ENCODE results near the gene SAFB.
"Not testable (repeated sequence)": the region's sequence is repeated elsewhere in the genome, so short reads cannot be mapped to it uniquely, and the experiment has no call there.

Gene SAFB

DNA sequence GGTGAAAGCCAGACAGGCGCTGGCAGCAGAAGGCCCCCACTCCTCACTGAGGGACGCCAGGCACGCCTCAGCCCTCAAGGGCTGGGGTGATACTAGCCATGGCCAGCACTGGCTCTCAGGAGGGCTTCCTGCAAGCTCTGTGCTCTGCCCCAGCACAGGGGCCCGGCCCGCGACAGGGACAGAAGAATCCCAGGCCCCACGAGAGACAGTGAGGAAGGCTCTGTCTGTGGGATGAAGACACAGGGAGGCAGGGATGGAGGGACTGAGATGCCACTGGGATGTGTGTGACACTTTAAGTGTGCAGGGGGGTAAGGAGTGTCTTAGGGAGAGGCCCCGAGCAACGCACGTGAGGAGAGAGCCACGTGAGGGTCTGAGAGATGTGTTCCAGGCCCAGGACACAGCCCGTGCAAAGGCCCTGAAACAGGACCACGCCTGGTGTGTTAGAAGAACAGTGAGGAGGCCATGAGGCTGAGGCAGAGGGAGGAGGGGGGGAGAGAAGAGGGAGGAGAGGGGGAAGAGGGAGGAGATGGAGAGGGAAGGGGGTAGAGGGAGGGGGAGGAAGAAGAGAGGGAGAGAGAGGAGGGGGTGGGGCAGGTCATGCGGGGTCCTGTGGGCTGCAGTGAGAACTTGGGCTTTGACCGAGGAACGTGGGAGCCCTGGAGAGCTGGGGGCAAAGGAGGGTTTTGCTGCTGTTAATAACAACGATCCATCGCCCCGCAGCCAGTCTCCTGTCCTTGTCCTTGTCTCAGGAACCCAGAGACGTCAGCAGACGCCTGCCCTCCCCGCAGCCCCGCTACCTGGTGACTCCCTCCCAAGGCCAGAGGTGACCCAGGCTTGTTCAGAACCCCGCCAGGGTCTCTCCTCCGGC is 74.4 kb downstream of the SAFB start:
- no peak for DNase-seq (ENCODE audit: low read depth)

DNA sequence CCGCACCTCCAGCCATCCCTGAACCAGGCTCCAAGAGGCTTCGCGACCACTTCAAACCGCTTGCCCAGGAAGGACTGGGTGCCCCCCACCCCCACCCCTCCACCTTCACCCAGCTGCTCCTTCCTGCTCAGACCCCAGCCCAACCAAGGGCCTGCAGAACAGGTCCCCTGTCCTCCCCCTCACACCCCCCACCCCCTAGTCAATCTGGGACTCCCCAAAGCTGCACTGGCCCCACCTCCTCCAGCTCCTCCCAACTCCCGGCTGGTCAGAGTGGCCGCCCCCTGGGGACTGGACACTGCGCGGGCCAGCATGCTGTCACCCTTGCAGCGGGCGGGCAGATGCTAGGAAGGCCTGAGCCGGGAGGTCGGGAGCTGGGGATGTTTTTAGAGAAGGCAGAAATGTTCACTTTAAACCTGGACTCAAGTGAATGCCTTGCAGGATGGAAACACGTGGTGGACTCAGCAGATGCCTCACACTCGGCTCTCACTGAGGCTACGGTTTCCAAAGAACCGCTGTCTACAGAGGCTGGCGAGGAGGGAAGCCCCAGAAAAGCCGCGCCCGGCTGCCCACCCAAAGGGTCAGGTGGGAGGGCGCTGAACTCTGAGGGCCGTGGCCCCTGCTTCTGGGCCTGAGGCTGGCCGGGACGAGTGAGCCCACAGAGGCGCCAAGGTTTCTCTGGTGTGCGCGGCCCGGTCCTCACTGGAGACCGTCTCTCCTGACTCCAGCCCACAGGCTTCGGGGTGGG is 75.2 kb downstream of the SAFB start:
- no peak for DNase-seq (ENCODE audit: low read depth)

DNA sequence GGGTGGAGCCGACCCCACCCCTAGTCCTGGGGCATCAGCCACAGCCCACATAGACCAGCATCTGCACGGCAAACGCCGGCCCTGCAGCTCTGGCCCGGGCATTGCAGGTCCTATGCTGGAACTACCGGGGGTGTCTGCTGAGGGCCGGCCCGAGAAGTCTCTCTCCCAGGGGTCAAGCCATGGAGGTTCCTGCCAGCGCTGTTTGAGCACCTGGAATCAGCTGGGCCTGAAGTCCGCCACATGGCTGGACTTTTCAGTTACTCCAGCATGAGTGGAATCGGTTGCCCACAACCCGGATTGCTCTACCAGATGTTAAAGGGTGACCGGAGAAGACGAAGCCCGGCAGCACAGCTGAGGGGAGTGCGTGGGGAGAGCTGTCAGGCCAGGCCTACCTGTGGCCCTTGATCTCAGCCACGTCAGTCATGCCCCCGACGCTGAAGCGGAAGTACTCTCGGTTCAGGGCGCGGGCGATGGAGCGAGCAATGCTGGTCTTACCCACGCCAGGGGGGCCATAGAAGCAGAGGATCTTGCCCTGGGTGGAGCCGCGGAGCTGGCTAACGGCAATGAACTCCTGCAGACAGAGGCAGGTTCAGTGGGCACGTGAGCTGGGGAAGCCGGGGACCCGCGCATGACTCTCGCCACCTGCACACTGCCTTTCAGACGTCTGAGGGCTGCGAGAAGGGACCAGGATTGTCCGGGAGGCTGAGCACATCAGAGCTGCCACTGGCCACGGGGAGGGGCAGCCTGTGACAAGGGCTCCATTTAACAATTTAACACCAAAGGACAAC is 75.9 kb downstream of the SAFB start:
- DNase-seq (ENCODE audit: low read depth): no peak

DNA sequence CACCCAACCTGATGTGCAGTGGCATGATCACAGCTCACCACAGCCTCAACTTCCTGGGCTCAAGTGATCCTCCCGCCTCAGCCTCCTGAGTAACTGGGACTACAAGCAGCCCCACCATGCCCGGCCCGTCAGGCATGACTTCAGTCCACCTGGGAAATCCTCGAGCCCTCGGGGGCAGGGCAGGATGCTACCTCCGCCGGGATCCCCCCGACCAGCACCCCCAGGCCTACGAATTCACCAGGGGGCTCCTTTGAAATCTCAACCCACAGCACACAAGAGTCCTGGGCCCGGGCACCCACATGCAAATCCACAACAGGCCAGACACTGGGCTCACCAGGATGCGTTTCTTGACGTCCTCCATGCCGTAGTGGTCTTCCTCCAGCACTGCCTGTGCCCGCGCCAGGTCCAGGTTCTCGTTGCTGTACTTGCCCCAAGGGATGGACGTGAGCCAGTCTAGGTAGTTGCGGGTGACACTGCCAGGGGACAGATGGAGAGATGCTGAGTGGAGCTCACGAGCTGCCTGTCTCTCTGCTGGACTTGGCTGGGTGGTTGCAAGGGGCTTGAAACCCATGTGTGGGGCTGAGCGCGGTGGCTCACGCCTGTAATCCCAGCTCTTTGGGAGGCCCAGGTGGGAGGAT is 77.7 kb downstream of the SAFB start:
- DNase-seq (ENCODE audit: low read depth): no peak

DNA sequence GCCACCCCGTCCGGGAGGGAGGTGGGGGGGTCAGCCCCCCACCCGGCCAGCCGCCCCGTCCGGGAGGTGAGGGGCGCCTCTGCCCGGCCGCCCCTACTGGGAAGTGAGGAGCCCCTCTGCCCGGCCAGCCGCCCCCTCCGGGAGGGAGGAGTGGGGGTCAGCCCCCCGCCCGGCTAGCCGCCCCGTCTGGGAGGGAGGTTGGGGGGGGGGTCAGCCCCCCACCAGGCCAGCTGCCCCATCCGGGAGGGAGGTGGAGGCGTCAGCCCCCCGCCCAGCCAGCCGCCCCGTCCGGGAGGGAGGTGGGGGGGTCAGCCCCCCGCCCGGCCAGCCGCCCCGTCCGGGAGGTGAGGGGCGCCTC is 79.1 kb downstream of the SAFB start:
- DNase-seq (ENCODE audit: low read depth): not testable (repeated sequence)

DNA sequence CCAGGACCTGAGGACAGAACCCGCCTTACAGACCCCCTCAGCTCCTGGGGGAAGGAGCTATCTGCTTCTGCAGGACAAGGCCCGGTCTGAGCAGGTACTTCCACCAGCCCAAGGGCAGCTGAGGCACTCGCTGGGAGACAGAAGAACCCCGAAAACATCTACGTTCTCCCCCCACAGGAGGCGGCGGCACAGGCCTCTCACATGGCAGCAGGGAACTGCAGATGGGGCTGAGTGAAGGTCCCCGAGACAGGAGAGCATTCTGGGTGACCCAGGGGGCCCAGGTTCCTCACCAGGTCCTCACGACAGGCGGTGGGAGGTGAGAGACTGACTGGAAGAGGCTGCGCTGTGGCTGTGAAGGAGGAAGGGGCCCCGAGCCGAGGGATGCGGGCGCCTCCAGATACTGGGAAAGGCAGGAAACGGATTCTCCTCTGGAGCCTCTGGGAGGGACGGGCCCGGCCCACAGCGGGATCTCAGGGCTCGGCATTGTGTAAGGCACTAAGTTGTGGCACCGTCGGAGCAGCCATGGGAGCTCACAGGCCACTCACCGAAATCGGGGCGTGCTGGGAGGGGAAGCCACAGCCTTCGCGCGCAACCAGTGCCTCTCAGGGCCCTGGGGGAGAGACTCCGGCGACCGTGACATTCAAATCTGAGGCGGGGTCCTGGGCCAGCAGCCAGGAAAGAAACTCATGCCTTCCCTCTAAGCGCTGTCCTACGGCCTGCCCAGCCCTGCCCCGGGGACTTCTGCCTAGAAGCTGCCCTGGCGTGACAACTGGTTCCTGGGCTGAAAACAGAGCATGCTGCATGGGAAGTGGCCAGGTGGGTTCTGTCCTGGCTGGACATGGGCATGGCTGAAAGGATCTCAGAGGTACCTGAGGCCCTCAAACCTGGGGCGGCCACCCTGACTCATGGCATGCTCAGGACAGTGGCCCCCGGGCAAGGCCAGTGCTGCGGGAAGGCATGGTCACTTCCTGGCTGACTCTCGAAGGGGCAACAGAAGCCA is 81.2 kb downstream of the SAFB start:
- no peak for DNase-seq (ENCODE audit: low read depth)

DNA sequence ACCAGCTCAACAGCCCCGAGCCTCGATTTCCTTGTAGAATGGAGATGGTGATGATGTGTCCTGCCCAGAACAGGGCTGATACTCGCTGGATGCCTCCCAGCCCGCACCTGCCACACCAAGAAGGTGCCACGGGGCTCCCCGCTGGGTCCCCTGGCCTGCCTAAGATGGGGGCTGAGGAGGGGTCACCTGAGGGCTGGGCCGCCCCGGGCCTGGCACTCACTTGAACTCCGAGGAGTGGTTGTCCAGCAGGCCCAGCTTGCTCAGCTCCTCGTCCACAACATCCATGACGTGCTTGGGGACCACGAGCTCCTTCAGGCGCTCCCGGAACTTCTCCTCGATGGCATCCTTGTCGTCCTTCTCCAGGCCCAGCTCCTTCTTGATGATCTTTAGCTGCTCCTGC is 82.7 kb downstream of the SAFB start:
- DNase-seq (ENCODE audit: low read depth): no peak

DNA sequence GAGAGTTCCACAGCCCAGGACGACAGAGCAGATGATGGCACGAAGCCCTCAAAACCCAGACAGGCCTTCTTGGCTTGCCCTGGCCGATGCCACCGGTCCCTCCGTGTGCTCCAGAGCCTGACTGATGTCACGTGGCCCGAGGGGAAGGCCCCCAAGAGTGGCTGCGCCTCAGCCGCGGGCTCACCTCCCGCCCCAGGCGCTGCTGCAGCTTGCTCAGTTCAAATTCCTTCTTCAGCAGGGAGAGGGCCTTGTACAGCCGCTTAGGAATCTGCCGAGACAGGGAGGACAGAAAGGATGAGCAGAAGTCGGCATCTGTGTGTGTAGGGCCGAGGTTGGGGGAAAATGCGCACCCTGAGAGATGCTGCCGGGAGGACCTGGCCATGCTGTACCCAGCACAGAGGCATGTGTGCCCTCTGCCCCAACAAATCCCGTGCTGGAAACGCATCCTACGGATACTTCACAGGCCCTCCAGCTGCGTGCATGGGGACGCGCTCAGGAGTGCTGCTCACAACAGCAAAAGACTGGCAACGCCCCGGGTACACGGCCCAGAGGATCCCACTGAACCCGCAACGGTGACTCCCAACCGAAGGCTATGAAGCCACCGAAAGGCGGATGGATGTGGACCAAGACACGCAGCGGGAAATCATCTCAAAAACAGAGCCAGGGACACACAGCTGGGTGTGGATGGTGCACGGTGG is 84.1 kb downstream of the SAFB start:
- no peak for DNase-seq (ENCODE audit: low read depth)

DNA sequence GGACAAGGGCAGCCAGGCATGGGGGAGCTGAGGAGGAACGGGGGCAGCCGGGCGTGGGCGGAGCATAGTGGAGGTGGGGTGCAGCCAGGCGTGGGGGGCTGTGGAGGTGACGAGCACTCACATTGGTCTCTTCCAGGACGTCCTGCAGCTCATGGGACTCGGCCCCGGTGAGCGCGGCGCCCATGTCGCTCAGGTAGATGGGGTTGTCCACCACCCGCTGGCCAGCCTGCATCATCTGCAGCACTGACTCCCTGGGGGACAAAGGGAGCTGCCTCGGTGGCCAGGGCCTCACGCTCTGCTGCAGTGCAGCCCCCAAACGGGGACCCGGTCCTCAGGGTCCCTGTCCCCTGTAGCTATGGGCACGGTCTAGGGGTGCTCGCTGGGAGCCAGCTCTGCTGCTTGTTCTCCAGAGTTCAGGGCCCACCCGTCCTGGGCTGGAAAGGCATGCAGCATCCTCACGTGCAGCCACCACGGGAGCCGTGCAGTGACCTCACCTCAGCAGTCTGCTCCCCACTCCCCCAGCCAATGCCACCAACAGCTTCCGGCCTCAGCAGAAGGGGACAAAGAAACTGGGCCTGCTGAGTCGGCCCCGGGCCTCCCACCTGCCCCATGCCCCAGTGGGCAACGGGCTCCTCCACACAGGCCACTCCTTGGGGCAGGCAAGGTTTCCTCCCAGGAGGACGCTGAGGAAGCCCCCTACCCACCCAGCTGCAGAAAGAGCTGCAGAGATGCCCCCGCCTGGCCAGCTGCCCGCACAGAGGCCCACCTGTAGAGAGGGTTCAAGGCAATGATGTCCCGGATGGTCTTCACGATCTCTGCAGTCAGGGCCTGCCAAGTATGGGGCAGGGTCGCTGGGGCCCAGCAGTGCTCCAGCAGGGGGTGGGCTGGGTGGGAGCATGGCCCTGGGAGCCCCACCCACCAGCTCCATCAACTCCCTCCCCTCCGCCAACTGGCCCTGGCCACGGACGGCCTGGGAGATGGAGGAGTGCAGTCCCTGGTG is 85.0 kb downstream of the SAFB start:
- DNase-seq (ENCODE audit: low read depth): no peak

DNA sequence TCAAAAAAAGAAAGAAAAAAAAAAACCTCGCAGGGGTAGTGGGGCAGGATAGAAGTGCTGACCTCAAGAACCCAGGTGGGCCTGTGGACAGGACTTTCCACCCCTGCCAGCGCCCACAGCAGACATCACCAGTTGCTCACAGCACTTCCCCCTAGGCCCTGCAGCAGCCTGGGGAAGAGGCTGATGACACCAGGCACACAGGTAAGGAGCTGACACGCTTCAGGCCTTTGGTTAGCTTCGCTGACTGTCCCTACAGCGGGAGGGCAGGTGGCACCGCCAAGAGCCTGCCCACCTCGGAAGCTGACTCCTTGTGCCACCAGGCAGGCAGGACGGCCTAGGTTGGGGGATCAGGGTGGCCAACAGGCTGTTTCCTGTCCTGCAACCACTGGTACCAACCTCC is 88.1 kb downstream of the SAFB start:
- DNase-seq (ENCODE audit: low read depth): no peak

DNA sequence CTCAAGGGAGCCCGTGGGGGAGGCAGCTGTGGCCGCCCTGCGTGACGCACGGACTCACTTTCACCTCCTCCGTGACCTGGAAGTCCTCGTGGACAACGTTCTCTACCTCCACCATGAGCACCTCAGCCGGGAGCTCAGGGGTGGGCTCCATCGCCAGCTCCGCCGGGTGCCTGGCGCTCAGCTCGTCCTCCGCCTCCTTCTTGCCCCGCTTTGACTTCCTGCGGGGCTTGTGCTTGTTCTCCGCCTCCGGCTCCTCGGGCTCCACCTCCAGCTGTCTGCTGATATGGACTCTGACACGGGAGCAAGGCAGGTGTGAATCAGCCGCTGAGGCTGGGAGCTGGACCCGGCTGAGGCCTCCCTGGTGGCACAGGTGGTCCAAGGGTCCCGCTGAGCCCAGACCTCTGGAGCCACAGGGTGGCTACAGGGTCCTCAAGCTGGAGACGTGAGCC is 88.9 kb downstream of the SAFB start:
- DNase-seq (ENCODE audit: low read depth): no peak

DNA sequence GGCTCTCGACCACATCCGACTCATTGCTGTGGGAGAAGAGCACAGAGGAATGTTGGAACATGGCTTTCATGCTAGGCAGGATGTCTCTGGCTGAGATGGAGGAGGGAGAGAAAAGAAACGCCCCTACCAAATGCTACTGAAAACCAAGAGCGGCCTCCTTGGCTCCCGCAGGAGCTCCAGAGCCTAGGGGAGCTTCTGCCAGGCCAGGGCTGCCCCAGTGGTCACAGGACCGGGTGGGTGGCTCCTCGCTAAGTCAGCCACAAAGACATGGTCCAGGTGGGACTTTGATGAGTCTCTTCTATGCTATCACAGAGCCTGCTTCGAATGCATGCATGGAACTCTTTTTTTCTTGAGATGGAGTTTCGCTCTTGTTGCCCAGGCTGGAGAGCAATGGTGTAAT is 90.3 kb downstream of the SAFB start:
- no peak for DNase-seq (ENCODE audit: low read depth)

DNA sequence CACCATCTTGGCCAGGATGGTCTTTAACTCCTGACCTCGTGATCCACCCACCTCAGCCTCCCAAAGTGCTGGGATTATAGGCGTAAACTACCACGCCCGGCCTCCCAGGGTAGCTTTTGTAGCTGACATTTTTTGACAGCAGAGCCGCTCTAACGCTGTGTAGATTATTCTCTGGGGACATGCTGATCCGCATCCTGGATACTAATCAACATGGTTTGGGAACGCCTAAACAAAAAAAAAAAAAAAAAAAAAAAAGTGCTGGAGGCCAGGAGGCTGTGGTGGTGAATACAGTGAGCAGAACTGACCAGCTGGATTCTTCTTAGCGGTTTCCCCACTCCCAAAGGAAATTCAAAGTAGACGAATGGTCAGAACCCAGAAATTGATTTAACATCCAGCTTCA is 91.9 kb downstream of the SAFB start:
- DNase-seq (ENCODE audit: low read depth): no peak

DNA sequence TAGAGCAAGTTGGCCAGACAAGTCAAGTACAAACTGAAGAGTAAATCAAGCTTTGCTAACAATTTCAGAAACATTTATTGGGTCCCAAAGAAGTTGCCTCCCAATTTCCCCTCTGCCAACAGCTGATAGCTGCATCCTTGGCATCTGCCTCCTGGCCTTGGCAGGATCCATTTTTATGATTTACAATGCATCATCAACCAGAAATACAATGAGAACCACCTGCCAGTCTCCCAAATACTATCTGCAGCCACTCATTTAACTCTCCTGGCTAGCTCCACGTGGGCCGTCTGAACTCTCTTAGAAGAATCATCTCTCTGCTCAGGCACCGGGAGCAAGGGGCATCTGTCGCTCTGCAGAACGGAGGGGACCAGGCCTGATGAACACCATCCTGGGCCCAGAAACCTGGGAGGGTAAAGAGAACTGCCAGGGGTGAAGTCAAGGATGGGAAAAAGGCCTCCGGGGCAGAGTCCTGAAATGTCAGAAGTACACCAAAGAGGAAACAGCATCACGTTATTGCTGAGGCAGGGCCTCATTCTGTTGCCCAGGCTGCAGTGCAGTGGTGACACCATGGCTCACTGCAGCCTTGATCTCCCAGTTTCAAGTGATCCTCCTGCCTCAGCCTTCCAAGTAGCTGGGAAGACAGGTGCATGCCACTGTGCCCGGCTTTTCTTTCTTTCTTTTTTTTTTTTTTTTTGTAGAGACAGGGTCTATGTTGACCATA is 94.5 kb downstream of the SAFB start:
- DNase-seq (ENCODE audit: low read depth): no peak

All from fibroblast of gingiva (primary cell).